Karpas-422 (cell line): ENCODE data around the gene P2RY1. TPM values are rescaled to one million over a fixed set of nuclear protein-coding genes. Genes with fewer than 3 reads are reported as not detected.

ENCODE experiments used
- DNase-seq: peaks from one replicate; pipeline ENCODE4 v3.0.0-alpha.2; 2015
- H2AFZ ChIP-seq: fragments of 200-600 bp; sonication (generic); 2 replicates; pipeline ENCODE4 v1.6.1; 2014; ENCODE audit warnings: antibody characterized with exemption, low read length, mixed read lengths
- H3K27ac ChIP-seq: fragments of 200-600 bp; sonication (generic); 2 replicates; pipeline ENCODE4 v1.5.1; 2014; ENCODE audit warnings: mild to moderate bottlenecking, low read length, moderate library complexity
- H3K27me3 ChIP-seq: fragments of 200-600 bp; sonication (generic); 2 replicates; pipeline ENCODE4 v1.6.1; 2014; ENCODE audit warnings: low read length, mixed read lengths
- H3K36me3 ChIP-seq: fragments of 200-600 bp; sonication (generic); 2 replicates; pipeline ENCODE4 v1.6.1; 2014; ENCODE audit warnings: low read length, mixed read lengths; ENCODE audit not compliant: insufficient read depth
- H3K4me1 ChIP-seq: fragments of 200-600 bp; sonication (generic); 2 replicates; pipeline ENCODE4 v1.6.1; 2014; ENCODE audit warnings: mild to moderate bottlenecking, low read length, mixed read lengths
- H3K4me2 ChIP-seq: fragments of 200-600 bp; sonication (generic); 2 replicates; pipeline ENCODE4 v1.6.1; 2014; ENCODE audit warnings: low read length, low read depth, mild to moderate bottlenecking; ENCODE audit not compliant: poor library complexity, severe bottlenecking
- H3K4me3 ChIP-seq: fragments of 200-600 bp; sonication (generic); 2 replicates; pipeline ENCODE4 v1.5.1; 2014; ENCODE audit warnings: mild to moderate bottlenecking, antibody characterized with exemption, low read length, mixed read lengths
- H3K79me2 ChIP-seq: fragments of 200-600 bp; sonication (generic); 2 replicates; pipeline ENCODE4 v1.6.1; 2014; ENCODE audit warnings: mild to moderate bottlenecking, low read length, mixed read lengths
- H3K9ac ChIP-seq: fragments of 200-600 bp; sonication (generic); 2 replicates; pipeline ENCODE4 v1.6.0; 2014; ENCODE audit warnings: low read length
- H3K9me2 ChIP-seq: fragments of 200-600 bp; sonication (generic), shearing (Covaris generic); replicated peaks from 2 replicates; pipeline ENCODE4 v1.6.0; 2014; ENCODE audit warnings: mild to moderate bottlenecking, low read length, moderate library complexity; ENCODE audit not compliant: insufficient read depth
- H3K9me3 ChIP-seq: fragments of 300-700, 200-600 bp; sonication (generic); 2 replicates; pipeline ENCODE4 v1.6.1; 2014; ENCODE audit warnings: low read length, mixed read lengths
- H4K20me1 ChIP-seq: fragments of 200-600 bp; sonication (generic); 2 replicates; pipeline ENCODE4 v1.6.1; 2014; ENCODE audit warnings: mild to moderate bottlenecking, antibody characterized with exemption, low read length, low read depth; ENCODE audit not compliant: insufficient read depth
- total RNA-seq: library from RNA; depleted of rRNA; stranded (reverse); fragments of >200 nt; shearing (Covaris generic); gene quantifications from 2 replicates; pipeline ENCODE4 v1.2.3, GENCODE V29; 2014; ENCODE audit warnings: low replicate concordance; rRNA removed

The P2RY1 gene, protein sequence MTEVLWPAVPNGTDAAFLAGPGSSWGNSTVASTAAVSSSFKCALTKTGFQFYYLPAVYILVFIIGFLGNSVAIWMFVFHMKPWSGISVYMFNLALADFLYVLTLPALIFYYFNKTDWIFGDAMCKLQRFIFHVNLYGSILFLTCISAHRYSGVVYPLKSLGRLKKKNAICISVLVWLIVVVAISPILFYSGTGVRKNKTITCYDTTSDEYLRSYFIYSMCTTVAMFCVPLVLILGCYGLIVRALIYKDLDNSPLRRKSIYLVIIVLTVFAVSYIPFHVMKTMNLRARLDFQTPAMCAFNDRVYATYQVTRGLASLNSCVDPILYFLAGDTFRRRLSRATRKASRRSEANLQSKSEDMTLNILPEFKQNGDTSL
- not detected in 2 replicates for total RNA-seq

DNA sequence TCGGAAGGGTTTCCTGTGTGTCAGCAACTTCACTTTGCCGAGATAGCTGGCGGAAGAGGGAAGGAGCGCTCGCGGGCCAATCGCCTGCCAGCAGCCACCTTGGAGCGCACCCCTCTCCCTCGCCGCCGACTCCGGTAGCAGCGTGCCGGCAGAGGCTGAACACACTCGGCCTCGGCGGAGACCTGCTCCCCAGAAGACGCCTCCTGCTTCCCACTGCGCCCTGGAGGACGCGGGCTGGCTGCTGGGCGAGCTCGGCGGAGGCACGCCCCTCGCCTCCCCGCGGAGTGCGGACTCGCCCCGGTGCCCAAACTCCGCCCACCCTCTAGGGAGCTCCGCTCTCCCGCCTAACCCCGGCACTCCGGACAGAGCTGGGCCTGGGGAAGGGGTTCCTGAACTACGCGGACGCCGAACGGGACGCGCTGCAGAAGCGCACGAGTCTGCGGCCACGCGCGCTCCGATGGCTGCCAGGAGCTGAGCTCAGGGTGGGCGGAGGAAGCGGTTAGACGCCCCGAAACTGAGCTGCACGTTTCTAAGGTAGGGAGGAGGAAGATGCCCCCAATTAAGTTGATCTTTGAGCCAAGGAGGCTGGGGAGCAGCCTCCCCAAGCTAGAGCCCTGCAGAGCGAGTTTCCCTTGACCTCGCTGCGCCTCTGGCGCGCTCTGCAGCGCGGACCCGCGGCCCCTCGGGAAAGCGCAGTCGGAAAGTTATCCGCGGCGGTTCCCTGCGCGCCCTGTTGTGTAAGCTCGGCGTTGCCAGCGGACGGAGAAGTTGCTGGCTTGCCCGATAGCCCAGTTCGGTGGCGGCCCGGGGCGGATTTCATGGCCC, at the start of gene P2RY1:
Gene P2RY1, plus strand, starts transcription at position 356 of the 825 bp plus-strand sequence. CDS start 652 bp downstream, outside the sequence.
- Histone ChIP-seq H2AFZ (no peak within 1 kb of the TSS), H3K4me1 (no peaks in the 10 kb centered on the region), H3K27me3 (no peaks in the 10 kb centered on the region), H3K9ac (no peak within 1 kb of the TSS), H3K79me2 (no peaks in the 10 kb centered on the region), H3K36me3 (no peaks in the 10 kb centered on the region), H3K9me3 (no peaks in the 10 kb centered on the region), H3K9me2 (no peaks in the 10 kb centered on the region), H3K4me3 (no peak within 1 kb of the TSS), H3K27ac (no peak within 1 kb of the TSS), H4K20me1 (no peaks in the 10 kb centered on the region), H3K4me2 (no peak within 1 kb of the TSS)
- no peak for DNase-seq

DNA sequence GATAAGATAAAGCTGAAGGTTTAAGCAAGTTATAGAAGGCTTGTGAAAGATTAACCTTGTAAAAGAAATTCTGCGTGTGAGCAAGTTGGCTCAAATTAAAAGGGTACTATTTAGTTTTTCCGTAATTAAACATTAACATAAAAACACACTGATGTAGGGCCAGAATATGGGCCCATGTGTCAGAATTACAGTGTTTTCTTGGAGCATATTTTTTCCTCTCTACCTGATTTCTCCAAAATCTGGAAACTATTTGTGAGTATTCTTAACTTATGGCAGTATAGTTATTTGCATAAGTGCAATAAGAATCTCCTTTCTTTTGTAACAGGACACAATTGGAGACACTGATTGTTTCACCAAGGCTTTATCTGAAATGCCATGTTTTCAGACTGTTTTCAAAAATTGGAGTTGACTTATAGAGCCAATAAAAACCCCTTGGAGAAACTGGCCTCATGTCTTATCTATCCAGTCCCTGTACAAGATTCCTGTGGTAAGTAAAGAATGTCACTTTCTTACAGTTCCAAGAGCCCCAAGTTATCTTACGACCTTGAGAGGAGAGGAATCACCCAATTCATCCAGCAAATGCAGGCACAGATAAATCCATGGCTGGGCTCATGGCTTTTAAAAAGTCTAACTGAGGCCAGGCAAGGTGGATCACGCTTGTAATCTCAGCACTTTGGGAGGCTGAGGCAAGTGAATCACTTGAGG, 47.8 kb upstream of the P2RY1 start:
- H3K4me3 ChIP-seq = no peak overlapping the region
- no peak overlapping the region for H2AFZ ChIP-seq
- DNase-seq = no peak

DNA sequence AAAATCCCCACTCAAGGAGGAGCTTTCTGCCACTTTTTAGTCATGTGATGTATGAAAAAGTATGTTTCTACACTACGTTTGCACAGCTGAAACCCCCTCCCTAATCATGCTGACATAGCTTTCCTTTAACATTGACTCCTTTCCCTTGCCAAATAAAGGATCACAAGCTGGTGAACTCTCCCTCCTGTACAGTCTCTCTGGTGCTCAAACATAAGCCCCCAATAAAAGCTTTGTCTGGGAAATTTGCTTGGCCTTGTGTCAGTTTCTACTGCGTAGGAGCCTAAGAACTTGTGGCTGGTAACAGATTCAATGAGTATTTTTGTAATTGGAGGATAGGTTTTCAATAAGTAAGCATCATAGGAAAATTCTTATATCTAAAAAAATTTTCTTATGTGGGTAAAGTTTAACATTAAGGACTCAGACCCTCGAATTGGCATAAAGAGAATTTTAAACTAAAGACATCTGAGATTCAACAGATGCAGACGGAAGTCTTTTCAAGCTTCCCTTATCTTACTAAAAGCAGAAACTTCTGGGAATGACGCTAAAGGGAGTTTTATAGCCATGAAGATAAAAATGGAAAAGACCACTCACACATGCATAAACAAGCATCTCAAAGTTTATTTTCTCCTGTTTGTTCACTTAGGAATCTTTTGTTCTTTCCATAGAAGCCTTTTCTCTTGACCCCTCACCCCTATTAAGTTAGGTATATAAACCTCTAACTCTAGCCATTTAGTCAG, 44.1 kb upstream of the P2RY1 start:
- no peak for DNase-seq
- Histone ChIP-seq H3K27ac (no peak overlapping the region), H3K9ac (no peak overlapping the region), H3K4me1 (no peaks in the 10 kb centered on the region), H3K9me2 (no peaks in the 10 kb centered on the region), H3K9me3 (no peaks in the 10 kb centered on the region), H3K27me3 (no peaks in the 10 kb centered on the region), H3K36me3 (no peaks in the 10 kb centered on the region), H2AFZ (no peak overlapping the region), H4K20me1 (no peaks in the 10 kb centered on the region), H3K4me2 (no peak overlapping the region), H3K79me2 (no peaks in the 10 kb centered on the region), H3K4me3 (no peak overlapping the region)

More for the DNA sequence above, 47.8 kb upstream of the P2RY1 start:
- Histone ChIP-seq H3K36me3 (no peaks in the 10 kb centered on the region), H4K20me1 (no peaks in the 10 kb centered on the region), H3K4me1 (no peaks in the 10 kb centered on the region), H3K9ac (no peak overlapping the region), H3K27me3 (no peaks in the 10 kb centered on the region), H3K4me2 (no peak overlapping the region), H3K9me3 (no peaks in the 10 kb centered on the region), H3K79me2 (no peaks in the 10 kb centered on the region), H3K27ac (no peak overlapping the region), H3K9me2 (no peaks in the 10 kb centered on the region)

DNA sequence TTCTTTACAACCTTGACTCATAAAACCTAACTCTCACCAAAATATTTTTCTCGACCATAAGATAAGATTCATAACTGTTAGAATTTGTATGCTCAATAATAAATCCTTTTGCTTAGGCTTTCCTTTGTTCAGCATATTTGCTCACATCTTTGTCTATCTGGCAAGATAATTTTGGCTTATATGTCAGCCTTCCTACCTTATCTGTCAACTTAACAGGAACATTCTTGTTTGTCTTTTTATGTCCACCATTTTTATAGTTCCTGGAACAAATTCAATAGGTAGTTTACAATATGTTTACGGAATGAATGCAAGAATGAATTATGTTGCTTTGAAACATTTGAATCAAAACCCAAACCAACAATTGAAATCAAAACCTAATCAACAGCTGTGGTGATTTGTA, 41.0 kb upstream of the P2RY1 start:
- H3K4me2 ChIP-seq = no peak overlapping the region
- no peaks in the 10 kb centered on the region for H3K27me3 ChIP-seq
- H3K9ac ChIP-seq = no peak overlapping the region
- H3K9me3 ChIP-seq = no peaks in the 10 kb centered on the region
- H3K4me3 ChIP-seq = no peak overlapping the region
- no peaks in the 10 kb centered on the region for H3K79me2 ChIP-seq
- H3K36me3 ChIP-seq = no peaks in the 10 kb centered on the region
- DNase-seq = no peak
- no peaks in the 10 kb centered on the region for H3K4me1 ChIP-seq
- H4K20me1 ChIP-seq = no peaks in the 10 kb centered on the region
- no peak overlapping the region for H3K27ac ChIP-seq
- no peaks in the 10 kb centered on the region for H3K9me2 ChIP-seq
- H2AFZ ChIP-seq = no peak overlapping the region

DNA sequence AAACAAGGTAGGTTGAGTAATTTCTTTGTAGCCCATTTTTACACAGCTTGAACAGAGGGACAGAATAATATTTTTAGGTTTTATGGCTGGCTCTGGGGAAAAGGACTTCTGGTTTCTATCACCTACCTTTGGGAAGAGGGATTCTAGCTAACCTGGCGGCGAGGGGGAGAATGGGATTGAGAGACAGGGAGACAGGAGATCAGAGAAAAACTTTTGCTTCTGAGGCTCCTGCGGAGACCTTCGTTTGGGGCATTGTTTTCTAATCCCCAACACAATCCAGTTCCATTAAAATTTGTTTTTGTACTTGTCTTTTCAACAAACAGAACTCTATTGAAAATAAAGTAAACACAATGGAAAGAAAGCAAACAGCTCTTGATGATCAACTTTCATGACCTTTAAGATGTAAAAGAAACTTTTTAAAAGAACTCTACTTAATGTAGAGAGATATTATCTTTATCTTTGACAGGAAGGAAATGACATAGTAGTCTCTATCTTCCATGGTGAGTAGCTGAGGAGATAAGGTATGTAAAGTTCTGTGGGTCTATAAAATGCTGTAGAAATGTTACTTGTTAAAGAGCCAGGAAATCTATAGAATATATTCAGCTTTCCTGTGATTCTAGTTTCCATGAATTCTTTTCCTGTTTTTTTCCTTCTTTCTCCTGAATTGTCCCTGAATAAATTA, 37.0 kb upstream of the P2RY1 start:
- H3K36me3 ChIP-seq = no peaks in the 10 kb centered on the region
- H3K9me3 ChIP-seq = no peaks in the 10 kb centered on the region
- H4K20me1 ChIP-seq = no peaks in the 10 kb centered on the region
- H3K79me2 ChIP-seq = no peaks in the 10 kb centered on the region
- no peak overlapping the region for H3K4me3 ChIP-seq
- no peaks in the 10 kb centered on the region for H3K4me1 ChIP-seq
- no peak for DNase-seq
- no peak overlapping the region for H3K27ac ChIP-seq
- no peaks in the 10 kb centered on the region for H3K27me3 ChIP-seq
- no peaks in the 10 kb centered on the region for H3K9me2 ChIP-seq
- no peak overlapping the region for H3K4me2 ChIP-seq
- no peak overlapping the region for H3K9ac ChIP-seq
- H2AFZ ChIP-seq = no peak overlapping the region

DNA sequence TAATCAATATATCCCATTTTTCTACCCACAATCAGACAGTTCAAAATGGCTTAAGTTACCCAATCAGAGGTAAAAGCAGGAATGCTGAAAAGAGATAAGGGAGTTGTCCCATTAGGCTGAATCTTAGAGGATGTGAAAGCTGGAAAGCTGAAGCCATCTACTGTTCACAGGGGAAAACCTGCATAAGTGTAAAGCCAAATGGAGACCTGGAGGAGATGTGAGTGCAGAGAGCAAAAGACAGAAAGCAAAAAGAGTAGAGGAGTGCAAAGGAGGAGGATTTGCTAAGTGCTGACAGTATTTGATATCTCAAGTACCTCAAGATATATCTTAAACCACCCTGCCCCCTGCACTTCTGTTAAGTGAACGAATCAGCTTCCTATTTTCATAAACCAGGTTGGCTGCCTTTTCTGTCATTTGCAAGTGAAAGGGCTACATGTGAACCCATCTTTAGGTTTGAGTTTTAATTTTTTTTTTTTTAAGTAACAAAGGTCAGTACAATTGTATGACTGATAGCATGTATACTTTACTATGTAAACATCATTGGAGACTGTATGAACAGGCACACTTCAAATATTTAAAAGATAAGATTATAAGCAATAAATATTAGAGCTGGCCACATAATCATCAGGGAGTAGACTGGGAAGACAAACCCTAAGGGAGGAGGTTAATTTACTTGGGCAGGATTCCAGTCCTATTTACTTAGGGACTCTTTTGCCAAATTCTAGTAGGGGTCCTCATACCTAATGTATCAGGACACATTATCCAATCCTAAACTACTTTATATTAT, 22.8 kb upstream of the P2RY1 start:
- Histone ChIP-seq H3K4me3 (no peak overlapping the region), H3K4me2 (no peak overlapping the region), H3K36me3 (no peaks in the 10 kb centered on the region), H3K9me3 (no peaks in the 10 kb centered on the region), H3K27me3 (no peaks in the 10 kb centered on the region), H3K4me1 (no peaks in the 10 kb centered on the region), H3K27ac (no peak overlapping the region), H3K9ac (no peak overlapping the region), H3K9me2 (no peaks in the 10 kb centered on the region), H3K79me2 (no peaks in the 10 kb centered on the region), H2AFZ (no peak overlapping the region), H4K20me1 (no peaks in the 10 kb centered on the region)
- DNase-seq = no peak

DNA sequence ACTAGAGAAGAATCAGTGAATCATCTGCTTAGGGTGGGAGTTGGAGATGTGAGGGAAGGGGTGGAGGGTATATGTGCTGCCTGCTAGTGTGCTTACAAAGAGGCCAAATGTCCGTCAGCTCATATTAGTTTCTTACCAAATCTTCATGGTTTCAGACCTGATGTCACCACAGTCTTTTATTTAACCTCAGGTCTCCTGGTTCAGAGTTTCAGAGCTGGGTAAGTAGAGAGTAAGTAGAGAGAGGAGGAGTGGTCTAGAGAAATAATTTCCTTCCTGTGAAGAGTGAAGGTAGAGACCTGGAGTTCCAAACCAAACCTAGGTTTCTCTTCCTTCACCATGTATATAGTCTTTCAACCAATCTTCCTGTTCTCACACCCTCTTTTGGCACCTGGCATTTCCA, 17.5 kb upstream of the P2RY1 start:
- no peak for DNase-seq
- Histone ChIP-seq H3K79me2 (no peaks in the 10 kb centered on the region), H2AFZ (no peak overlapping the region), H3K4me1 (no peaks in the 10 kb centered on the region), H3K27me3 (no peaks in the 10 kb centered on the region), H3K27ac (no peak overlapping the region), H3K4me3 (no peak overlapping the region), H3K36me3 (no peaks in the 10 kb centered on the region), H3K9me2 (no peaks in the 10 kb centered on the region), H4K20me1 (no peaks in the 10 kb centered on the region), H3K9me3 (no peaks in the 10 kb centered on the region), H3K4me2 (no peak overlapping the region), H3K9ac (no peak overlapping the region)
